Measurements from ENCODE around the gene LRP1.

Gene LRP1

GRCh38 chr12:57231276-57232021, 103.2 kb downstream of the LRP1 start:
- peak overlapping the region; percentile 89 for H3K4me3 ChIP-seq
- DNase-seq (ENCODE audit: low spot score in 2 of 2), result no peak
- peaks cover 6% of the 10 kb centered on the region; the same call in 1 of the 2 replicates for H3K4me1 ChIP-seq

GRCh38 chr12:57232156-57232756, 104.0 kb downstream of the LRP1 start:
- Histone ChIP-seq H3K27me3 (ENCODE audit: low read depth) (no peaks in the 10 kb centered on the region), H3K9me3 (no peaks in the 10 kb centered on the region), H3K36me3 (replicated peaks) (peaks cover 60% of the 10 kb centered on the region), H3K4me3 (no peak overlapping the region; the same call in 1 of the 2 replicates), H3K4me1 (peaks cover 4% of the 10 kb centered on the region; the same call in 1 of the 2 replicates)
- no peak for DNase-seq (ENCODE audit: low spot score in 2 of 2)
- in situ Hi-C loops (cut with MboI; ENCODE audit: low sequenced_read_pairs), result no loop called here

More at GRCh38 chr12:57231276-57232021, 103.2 kb downstream of the LRP1 start:
- no peaks in the 10 kb centered on the region for H3K27me3 ChIP-seq (ENCODE audit: low read depth)
- H3K36me3 ChIP-seq (replicated peaks), result peaks cover 60% of the 10 kb centered on the region
- no peaks in the 10 kb centered on the region for H3K9me3 ChIP-seq
- in situ Hi-C loops (cut with MboI; ENCODE audit: low sequenced_read_pairs), result no loop called here

GRCh38 chr12:57233357-57234232, 105.3 kb downstream of the LRP1 start:
- in situ Hi-C loops (cut with MboI; ENCODE audit: low sequenced_read_pairs), result no loop called here
- DNase-seq (ENCODE audit: low spot score in 2 of 2), result no peak
- H3K4me1 ChIP-seq, result peaks cover 8% of the 10 kb centered on the region

GRCh38 chr12:57234233-57234570, 105.9 kb downstream of the LRP1 start:
- Histone ChIP-seq H3K4me1 (peaks cover 8% of the 10 kb centered on the region), H3K36me3 (replicated peaks) (peaks cover 60% of the 10 kb centered on the region), H3K4me3 (no peak overlapping the region), H3K9me3 (no peaks in the 10 kb centered on the region), H3K27me3 (ENCODE audit: low read depth) (no peaks in the 10 kb centered on the region)
- in situ Hi-C loops (cut with MboI; ENCODE audit: low sequenced_read_pairs), result no loop called here
- DNase-seq (ENCODE audit: low spot score in 2 of 2), result no peak

More at GRCh38 chr12:57233357-57234232, 105.3 kb downstream of the LRP1 start:
- Histone ChIP-seq H3K36me3 (replicated peaks) (peaks cover 60% of the 10 kb centered on the region), H3K9me3 (no peaks in the 10 kb centered on the region), H3K4me3 (no peak overlapping the region), H3K27me3 (ENCODE audit: low read depth) (no peaks in the 10 kb centered on the region)

- Histone ChIP-seq H3K4me1 (peaks cover 11% of the 10 kb centered on the region), H3K4me3 (no peak overlapping the region), H3K27me3 (ENCODE audit: low read depth) (no peaks in the 10 kb centered on the region), H3K9me3 (no peaks in the 10 kb centered on the region), H3K36me3 (replicated peaks) (peaks cover 60% of the 10 kb centered on the region)
- no peak for DNase-seq (ENCODE audit: low spot score in 2 of 2)
- in situ Hi-C loops (cut with MboI; ENCODE audit: low sequenced_read_pairs), result no loop called here
Observed at GRCh38 chr12:57234571-57235016, 106.3 kb downstream of the LRP1 start.

- no peak overlapping the region for H3K4me3 ChIP-seq
- H3K4me1 ChIP-seq, result peaks cover 12% of the 10 kb centered on the region
- peak in 1 of 2 experiments; percentile 36 for DNase-seq (ENCODE audit: low spot score in 2 of 2)
- in situ Hi-C loops (cut with MboI; ENCODE audit: low sequenced_read_pairs), result no loop called here
- peaks cover 56% of the 10 kb centered on the region for H3K36me3 ChIP-seq (replicated peaks)
- H3K27me3 ChIP-seq (ENCODE audit: low read depth), result no peaks in the 10 kb centered on the region
- H3K9me3 ChIP-seq, result no peaks in the 10 kb centered on the region
Observed at GRCh38 chr12:57235017-57235727, 106.9 kb downstream of the LRP1 start.

- no peak overlapping the region for H3K4me3 ChIP-seq
- in situ Hi-C loops (cut with MboI; ENCODE audit: low sequenced_read_pairs), result no loop called here
- no peaks in the 10 kb centered on the region for H3K27me3 ChIP-seq (ENCODE audit: low read depth)
- no peaks in the 10 kb centered on the region for H3K9me3 ChIP-seq
- no peak for DNase-seq (ENCODE audit: low spot score in 2 of 2)
- H3K4me1 ChIP-seq, result peaks cover 15% of the 10 kb centered on the region
- H3K36me3 ChIP-seq (replicated peaks), result peaks cover 50% of the 10 kb centered on the region
Observed at GRCh38 chr12:57235728-57236131, 107.4 kb downstream of the LRP1 start.

GRCh38 chr12:57236201-57236924, 108.1 kb downstream of the LRP1 start:
- in situ Hi-C loops (cut with MboI; ENCODE audit: low sequenced_read_pairs), result no loop called here
- H3K4me1 ChIP-seq, result peaks cover 20% of the 10 kb centered on the region
- no peak overlapping the region for H3K4me3 ChIP-seq
- no peaks in the 10 kb centered on the region for H3K9me3 ChIP-seq
- H3K27me3 ChIP-seq (ENCODE audit: low read depth), result no peaks in the 10 kb centered on the region
- peaks cover 44% of the 10 kb centered on the region for H3K36me3 ChIP-seq (replicated peaks)
- no peak for DNase-seq (ENCODE audit: low spot score in 2 of 2)

- peak in 1 of 2 experiments; percentile 45 for DNase-seq (ENCODE audit: low spot score in 2 of 2)
- Histone ChIP-seq H3K36me3 (replicated peaks) (peaks cover 37% of the 10 kb centered on the region), H3K4me3 (no peak overlapping the region), H3K4me1 (peaks cover 20% of the 10 kb centered on the region), H3K9me3 (no peaks in the 10 kb centered on the region), H3K27me3 (ENCODE audit: low read depth) (no peaks in the 10 kb centered on the region)
- in situ Hi-C loops (cut with MboI; ENCODE audit: low sequenced_read_pairs), result no loop called here
Observed at GRCh38 chr12:57236925-57237595, 108.8 kb downstream of the LRP1 start.

GRCh38 chr12:57237596-57237931, 109.3 kb downstream of the LRP1 start:
- DNase-seq (ENCODE audit: low spot score in 2 of 2), result no peak
- in situ Hi-C loops (cut with MboI; ENCODE audit: low sequenced_read_pairs), result no loop called here
- H3K4me1 ChIP-seq, result peaks cover 20% of the 10 kb centered on the region

GRCh38 chr12:57237932-57238853, 109.9 kb downstream of the LRP1 start:
- Histone ChIP-seq H3K36me3 (replicated peaks) (peaks cover 26% of the 10 kb centered on the region), H3K27me3 (ENCODE audit: low read depth) (no peaks in the 10 kb centered on the region), H3K4me3 (peak overlapping the region; percentile 54), H3K9me3 (no peaks in the 10 kb centered on the region), H3K4me1 (peaks cover 22% of the 10 kb centered on the region)
- in situ Hi-C loops (cut with MboI; ENCODE audit: low sequenced_read_pairs), result no loop called here
- DNase-seq (ENCODE audit: low spot score in 2 of 2), result peak in 1 of 2 experiments; percentile 40

More at GRCh38 chr12:57237596-57237931, 109.3 kb downstream of the LRP1 start:
- Histone ChIP-seq H3K4me3 (no peak overlapping the region), H3K9me3 (no peaks in the 10 kb centered on the region), H3K27me3 (ENCODE audit: low read depth) (no peaks in the 10 kb centered on the region), H3K36me3 (replicated peaks) (peaks cover 32% of the 10 kb centered on the region)

Measured in HAP-1 (cell line).